Astrocyte (in vitro differentiated cells and primary cell): ENCODE results near the gene PPP1R1B.

Source experiments
- CTCF ChIP-seq: IDR thresholded peaks from 2 replicates; pipeline ENCODE4 v1.5.1; 2011; ENCODE audit warnings: low read depth, mild to moderate bottlenecking, inconsistent platforms, low read length, moderate library complexity; ENCODE audit not compliant: insufficient read depth
- EZH2 ChIP-seq: IDR thresholded peaks from 2 replicates; pipeline ENCODE4 v1.6.1; 2012; ENCODE audit warnings: mild to moderate bottlenecking, low read length, inconsistent platforms; ENCODE audit not compliant: insufficient read depth

GRCh38 chr17:39632153-39632941 is 5.6 kb downstream of the PPP1R1B start:
- TF ChIP-seq CTCF = no peak
- no peak for TF ChIP-seq EZH2
